IMR-90 (cell line): Measurements from ENCODE around the gene PDCD1. TPM values are rescaled to one million over a fixed set of nuclear protein-coding genes. Genes with fewer than 3 reads are reported as not detected.
"Not testable (repeated sequence)": the region's sequence is repeated elsewhere in the genome, so short reads cannot be mapped to it uniquely, and the experiment has no call there.

ENCODE experiments used
- ATAC-seq: fragments of 200-7000 bp; cut with Tn5 transposase; 2 replicates; pipeline ENCODE4 v1.9.1; 2020; ENCODE audit warnings: low read depth, mild to moderate bottlenecking, moderate library complexity
- BruUV-seq: library from RNA; stranded (reverse); fragments of 400-500 nt; replicated peaks from 2 replicates; lab custom pipeline; 2021; lab: Mats Ljungman, UMichigan
- CTCF ChIA-PET: fragments of 300-600 bp; formaldehyde crosslinking; extraction: SDS; loops from one replicate; lab custom pipeline; 2021; ENCODE audit warnings: antibody characterized with exemption; lab: Yijun Ruan, JAX
- POLR2A ChIA-PET: fragments of 300-600 bp; sonication (Branson Sonifier 250); formaldehyde crosslinking; loops from one replicate; lab custom pipeline; 2022; ENCODE audit warnings: antibody characterized with exemption; ENCODE audit not compliant: unreplicated experiment; lab: Charles Lee
- DNase-seq: peaks from one replicate; pipeline ENCODE4 v3.0.0; 2013
- H2AFZ ChIP-seq: replicated peaks from 2 replicates; pipeline ENCODE3; 2013; ENCODE audit warnings: low read length, mild to moderate bottlenecking; ENCODE audit not compliant: poor library complexity
- H2AK5ac ChIP-seq: 2 replicates; pipeline ENCODE4 v1.6.1; 2013; ENCODE audit warnings: low read depth, low read length, inconsistent platforms
- H2AK9ac ChIP-seq: replicated peaks from 2 replicates; pipeline ENCODE3; 2013; ENCODE audit warnings: mild to moderate bottlenecking, low read depth, low read length, moderate library complexity; ENCODE audit not compliant: poor library complexity
- H2BK120ac ChIP-seq: 2 replicates; pipeline ENCODE4 v1.6.1; 2013; ENCODE audit warnings: low read depth, low read length, inconsistent platforms
- H2BK15ac ChIP-seq: 3 replicates; pipeline ENCODE4 v1.6.1; 2013; ENCODE audit warnings: low read depth, low read length, inconsistent platforms
- H2BK20ac ChIP-seq: 2 replicates; pipeline ENCODE4 v1.6.1; 2013; ENCODE audit warnings: low read depth, mild to moderate bottlenecking, inconsistent platforms, low read length, moderate library complexity
- H2BK5ac ChIP-seq: 2 replicates; pipeline ENCODE4 v1.6.1; 2013; ENCODE audit warnings: mild to moderate bottlenecking, low read depth, low read length, inconsistent platforms; ENCODE audit not compliant: poor library complexity, severe bottlenecking
- H3K14ac ChIP-seq: replicated peaks from 2 replicates; pipeline ENCODE4 v1.6.1; 2013; ENCODE audit warnings: low read depth, low read length, inconsistent platforms
- H3K18ac ChIP-seq: 2 replicates; pipeline ENCODE4 v1.6.1; 2013; ENCODE audit warnings: low read depth, low read length, control low read depth
- H3K23ac ChIP-seq: 2 replicates; pipeline ENCODE4 v1.6.1; 2013; ENCODE audit warnings: low read depth, low read length, inconsistent platforms
- H3K27ac ChIP-seq: 2 replicates; pipeline ENCODE4 v1.5.1; 2013; ENCODE audit warnings: mild to moderate bottlenecking, control low read depth, low read length; ENCODE audit not compliant: insufficient read depth
- H3K27me3 ChIP-seq: 2 replicates; pipeline ENCODE4 v1.6.1; 2013; ENCODE audit warnings: low read length; ENCODE audit not compliant: control insufficient read depth, insufficient read depth
- H3K36me3 ChIP-seq: 2 replicates; pipeline ENCODE4 v1.6.1; 2013; ENCODE audit warnings: low read length, mixed read lengths; ENCODE audit not compliant: control insufficient read depth, insufficient read depth
- H3K4ac ChIP-seq: 2 replicates; pipeline ENCODE4 v1.6.1; 2013; ENCODE audit warnings: low read depth, low read length, inconsistent platforms
- H3K4me1 ChIP-seq: 2 replicates; pipeline ENCODE4 v1.6.1; 2013; ENCODE audit warnings: low read length, mixed read lengths; ENCODE audit not compliant: control insufficient read depth, insufficient read depth
- H3K4me2 ChIP-seq: 2 replicates; pipeline ENCODE4 v1.6.1; 2013; ENCODE audit warnings: low read depth, mild to moderate bottlenecking, control low read depth, low read length, moderate library complexity
- H3K4me3 ChIP-seq: 2 replicates; pipeline ENCODE4 v1.5.1; 2013; ENCODE audit warnings: low read depth, mild to moderate bottlenecking, control low read depth, low read length, moderate library complexity; ENCODE audit not compliant: insufficient read depth
- H3K56ac ChIP-seq: 2 replicates; pipeline ENCODE4 v1.6.1; 2013; ENCODE audit warnings: low read length, inconsistent platforms; ENCODE audit not compliant: insufficient read depth; ENCODE audit errors: extremely low read depth
- H3K79me1 ChIP-seq, 2 experiments: 2 replicates each; pipeline ENCODE4 v1.6.1; 2013; ENCODE audit warnings: low read length in 2 of 2, inconsistent platforms in 1 of 2, low read depth in 1 of 2
- H3K9ac ChIP-seq: 2 replicates; pipeline ENCODE4 v1.6.1; 2013; ENCODE audit warnings: low read depth, low read length, control low read depth
- H3K9me1 ChIP-seq: 2 replicates; pipeline ENCODE4 v1.6.1; 2013; ENCODE audit warnings: low read length, inconsistent platforms; ENCODE audit not compliant: insufficient read depth
- H3K9me3 ChIP-seq: 2 replicates; pipeline ENCODE4 v1.6.1; 2013; ENCODE audit warnings: low read length; ENCODE audit not compliant: control insufficient read depth, insufficient read depth
- H4K20me1 ChIP-seq: 2 replicates; pipeline ENCODE4 v1.6.1; 2013; ENCODE audit warnings: low read length, inconsistent platforms; ENCODE audit not compliant: insufficient read depth
- H4K5ac ChIP-seq: 2 replicates; pipeline ENCODE4 v1.6.1; 2013; ENCODE audit warnings: mild to moderate bottlenecking, low read depth, low read length, control low read depth
- H4K8ac ChIP-seq, 2 experiments: 2 replicates each; pipeline ENCODE4 v1.6.1; 2013; ENCODE audit warnings: low read depth in 2 of 2, low read length in 2 of 2, control low read depth in 1 of 2, inconsistent platforms in 1 of 2
- H4K91ac ChIP-seq: 2 replicates; pipeline ENCODE4 v1.6.1; 2013; ENCODE audit warnings: low read depth, low read length, inconsistent platforms; ENCODE audit not compliant: insufficient read depth
- FOS ChIP-seq: fragments of 150-350 bp; IDR thresholded peaks from 2 replicates; pipeline ENCODE4 v1.6.1; 2016; ENCODE audit warnings: low read depth, low read length
- MXI1 ChIP-seq: IDR thresholded peaks from 2 replicates; pipeline ENCODE4 v1.6.1; 2012; ENCODE audit warnings: low read depth, mild to moderate bottlenecking, low read length, moderate library complexity, borderline replicate concordance
- WGBS, 2 experiments: methylation state at CpG; one replicate each; pipeline versions ENCODE4 v1.1.5 to v1.1.7; 2013; ENCODE audit warnings: missing lambda C conversion rate in 2 of 2; ENCODE audit not compliant: insufficient read length in 1 of 2; ENCODE audit errors: extremely low coverage in 2 of 2; 5-methylcytosine and 5-hydroxymethylcytosine counted together
- dilution Hi-C: fragments of 300-500 bp; cut with HindIII; formaldehyde crosslinking; loops from one replicate; pipeline ENCODE4 v1.14.3; 2018; ENCODE audit warnings: low sequenced_read_pairs; ENCODE audit not compliant: unreplicated experiment
- in situ Hi-C: fragments of 300-500 bp; cut with MboI; formaldehyde crosslinking; loops from 3 replicates; pipeline ENCODE4 v1.14.3; 2019; ENCODE audit warnings: low sequenced_read_pairs, inconsistent platforms, mixed read lengths
- intact Hi-C: fragments of 100-400 bp; cut with micrococcal nuclease; formaldehyde crosslinking; loops from 2 replicates; pipeline ENCODE4 v1.10.0; 2022
- polyA plus RNA-seq, 3 experiments: library from polyadenylated mRNA; depleted of rRNA; stranded (reverse); fragments of >200 nt; gene quantifications; 2 replicates each; pipeline ENCODE4 v1.2.3, GENCODE V29; 2012; ENCODE audit warnings: low replicate concordance in 1 of 3
- total RNA-seq: library from RNA; depleted of rRNA; stranded (reverse); fragments of >200 nt; gene quantifications from 2 replicates; pipeline ENCODE4 v1.2.3, GENCODE V29; 2012; rRNA removed
- TF ChIP-seq, protein P1 (sequence below): fragments of 150-350 bp; IDR thresholded peaks from 2 replicates; pipeline ENCODE4 v1.6.1; 2016; ENCODE audit warnings: low read depth, mild to moderate bottlenecking, low read length, moderate library complexity, borderline replicate concordance

PDCD1 gene
- total and polyA plus RNA-seq, 2 of the 4 experiments (the other 2 are of a cell fraction), result not detected

DNA sequence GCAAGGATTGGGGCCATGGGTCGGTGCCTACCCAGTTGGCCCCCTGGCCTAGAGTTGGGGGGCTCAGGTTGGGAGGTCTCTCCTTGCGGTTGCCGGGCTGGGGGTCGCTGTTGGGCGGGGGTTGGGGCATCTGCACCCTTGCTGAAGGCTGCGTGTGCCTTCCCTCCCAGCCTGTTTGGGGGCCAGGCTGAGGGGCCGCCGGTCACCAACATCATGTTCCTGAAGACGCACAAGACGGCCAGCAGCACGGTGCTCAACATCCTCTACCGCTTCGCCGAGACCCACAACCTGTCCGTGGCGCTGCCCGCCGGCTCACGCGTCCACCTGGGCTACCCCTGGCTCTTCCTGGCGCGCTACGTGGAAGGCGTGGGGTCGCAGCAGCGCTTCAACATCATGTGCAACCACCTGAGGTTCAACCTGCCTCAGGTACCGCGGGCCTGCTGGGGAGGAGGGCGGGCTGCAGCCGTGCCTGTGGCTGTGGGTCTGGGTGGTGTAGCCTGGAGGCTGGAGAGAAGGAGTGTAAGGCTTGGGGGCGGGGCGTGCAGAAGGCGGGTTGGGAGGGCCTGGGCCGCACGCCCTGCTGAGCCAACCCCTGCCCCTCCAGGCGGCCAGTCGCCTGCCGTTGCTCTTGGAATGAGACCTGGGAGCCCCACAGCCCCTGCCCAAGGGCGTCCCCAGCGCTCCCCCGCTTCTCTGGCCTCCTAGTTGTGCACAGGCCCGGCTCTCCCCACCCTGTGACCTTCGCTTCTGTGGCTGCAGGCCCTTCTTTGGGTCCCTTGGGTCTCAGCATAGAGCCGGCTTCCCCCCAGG lies 56.9 kb downstream of the PDCD1 start (continued):
- no peak for TF ChIP-seq FOS
- TF ChIP-seq, protein P1, sequence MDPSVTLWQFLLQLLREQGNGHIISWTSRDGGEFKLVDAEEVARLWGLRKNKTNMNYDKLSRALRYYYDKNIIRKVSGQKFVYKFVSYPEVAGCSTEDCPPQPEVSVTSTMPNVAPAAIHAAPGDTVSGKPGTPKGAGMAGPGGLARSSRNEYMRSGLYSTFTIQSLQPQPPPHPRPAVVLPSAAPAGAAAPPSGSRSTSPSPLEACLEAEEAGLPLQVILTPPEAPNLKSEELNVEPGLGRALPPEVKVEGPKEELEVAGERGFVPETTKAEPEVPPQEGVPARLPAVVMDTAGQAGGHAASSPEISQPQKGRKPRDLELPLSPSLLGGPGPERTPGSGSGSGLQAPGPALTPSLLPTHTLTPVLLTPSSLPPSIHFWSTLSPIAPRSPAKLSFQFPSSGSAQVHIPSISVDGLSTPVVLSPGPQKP, result no peak
- TF ChIP-seq MXI1, result no peak

DNA sequence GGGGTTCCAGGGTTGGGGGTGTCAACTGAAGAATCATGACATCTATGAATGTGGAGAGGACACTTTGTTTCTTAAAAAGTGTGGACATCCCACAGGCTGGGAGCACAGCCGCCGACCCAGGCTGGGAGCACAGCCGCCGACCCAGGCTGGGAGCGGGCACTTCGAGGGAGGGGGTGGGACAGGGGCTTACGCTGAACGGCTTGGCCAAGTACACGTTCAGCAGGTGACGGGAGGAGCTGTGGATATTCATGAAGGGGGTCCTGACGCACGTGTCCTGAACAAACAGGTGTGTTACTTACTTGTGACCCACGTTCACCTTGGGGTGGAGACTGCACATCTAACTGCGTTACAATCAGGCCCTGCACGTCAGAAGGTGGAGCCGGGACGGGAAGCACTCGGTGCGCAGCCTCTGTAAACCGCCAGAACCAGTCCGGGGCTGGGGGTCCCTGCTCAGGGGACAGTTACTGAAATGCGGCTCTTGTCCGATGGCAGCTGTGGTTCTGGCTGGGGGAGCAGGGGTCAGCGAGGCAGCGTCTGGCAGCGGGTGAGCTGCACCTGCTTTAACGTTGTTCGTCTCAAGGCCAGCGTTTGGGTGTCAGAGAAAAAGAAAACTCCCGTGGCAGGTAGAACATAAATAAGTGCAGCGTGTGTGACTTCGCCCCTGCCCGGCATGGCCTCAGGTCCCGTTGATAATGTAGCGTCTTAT lies 58.3 kb downstream of the PDCD1 start:
- H2AK5ac ChIP-seq, H2BK15ac ChIP-seq, H2AFZ ChIP-seq, in situ Hi-C loops, H2BK20ac ChIP-seq, H4K91ac ChIP-seq, H3K14ac ChIP-seq, H3K23ac ChIP-seq, H3K4me3 ChIP-seq, H3K9me1 ChIP-seq, H3K18ac ChIP-seq, H3K79me1 ChIP-seq, H4K5ac ChIP-seq, H4K20me1 ChIP-seq, H2BK5ac ChIP-seq, H3K36me3 ChIP-seq, intact Hi-C loops, POLR2A ChIA-PET, dilution Hi-C loops, H3K9ac ChIP-seq, H3K4ac ChIP-seq, H2BK120ac ChIP-seq, H3K56ac ChIP-seq, H3K4me1 ChIP-seq, H3K27ac ChIP-seq, H2AK9ac ChIP-seq, H4K8ac ChIP-seq, ATAC-seq, CTCF ChIA-PET, BruUV-seq, H3K9me3 ChIP-seq, H3K4me2 ChIP-seq, DNase-seq: not testable (repeated sequence)
- peaks cover 32% of the 10 kb centered on the region for H3K27me3 ChIP-seq
- WGBS, 2 experiments, result 73% methylated on average over 10 of the region's 35 CpGs; no CpG with 5 or more reads in 1 of the 2 experiments

Other genes starting within 250 kb of the PDCD1 start
- gene THAP4, start 221.7 kb downstream of the PDCD1 start, total RNA-seq, result 33.9 and 42.2 TPM in 2 replicates
- 55.1 and 60.3 TPM in 2 replicates for gene THAP4, start 221.7 kb downstream of the PDCD1 start, polyA plus RNA-seq (2012; rRNA removed)
- gene ATG4B, start 221.2 kb downstream of the PDCD1 start, total RNA-seq, result 102 and 146 TPM in 2 replicates
- gene ATG4B, start 221.2 kb downstream of the PDCD1 start, polyA plus RNA-seq (2012; rRNA removed), result 98.4 and 113 TPM in 2 replicates
- gene DTYMK, start 172.1 kb downstream of the PDCD1 start, total RNA-seq, result 31.7 and 32.8 TPM in 2 replicates
- 50.1 and 50.5 TPM in 2 replicates for gene DTYMK, start 172.1 kb downstream of the PDCD1 start, polyA plus RNA-seq (2012; rRNA removed)
- gene ING5, start 156.9 kb downstream of the PDCD1 start, total RNA-seq, result 16.7 and 38.9 TPM in 2 replicates
- 36.1 and 36.5 TPM in 2 replicates for gene ING5, start 156.9 kb downstream of the PDCD1 start, polyA plus RNA-seq (2012; rRNA removed)
- 6.3 and 8.3 TPM in 2 replicates for gene D2HGDH, start 124.3 kb downstream of the PDCD1 start, total RNA-seq
- 22.1 and 23.0 TPM in 2 replicates for gene D2HGDH, start 124.3 kb downstream of the PDCD1 start, polyA plus RNA-seq (2012; rRNA removed)
- not detected in 2 replicates for gene GAL3ST2, start 82.1 kb downstream of the PDCD1 start, total RNA-seq
- gene GAL3ST2, start 82.1 kb downstream of the PDCD1 start, polyA plus RNA-seq (2012; rRNA removed), result 0.07 TPM in 1 of 2 replicates, not detected in the other
- gene NEU4, start 49.7 kb downstream of the PDCD1 start, total RNA-seq, result not detected in 2 replicates
- not detected in 2 replicates for gene NEU4, start 49.7 kb downstream of the PDCD1 start, polyA plus RNA-seq (2012; rRNA removed)
- gene RTP5, start 10.8 kb upstream of the PDCD1 start, total RNA-seq, result not detected in 2 replicates
- not detected in 2 replicates for gene RTP5, start 10.8 kb upstream of the PDCD1 start, polyA plus RNA-seq (2012; rRNA removed)